Left lung (tissue), 10 donors: ENCODE data around the gene PCF11. TPM values are rescaled to one million over a fixed set of nuclear protein-coding genes. Genes with fewer than 3 reads are reported as not detected.

ENCODE experiments used
- ATAC-seq: fragments of 200-7000 bp; cut with Tn5 transposase; one replicate; pipeline ENCODE4 v1.9.1; 2020; ENCODE audit warnings: moderate library complexity
- DNase-seq, 4 donors: peaks; one replicate each; pipeline ENCODE4 v3.0.0-alpha.2; 2013 to 2020
- H3K27ac ChIP-seq, 2 donors: fragments of 200-600 bp; sonication (generic) in 1 of 2; one replicate each; pipeline versions ENCODE4 v1.5.0 to v1.8.0; 2020 to 2021
- H3K27me3 ChIP-seq, 2 donors: fragments of 200-600 bp; sonication (generic) in 1 of 2; one replicate each; pipeline versions ENCODE4 v1.5.0 to v1.8.0; 2020 to 2021
- H3K36me3 ChIP-seq, 2 donors: fragments of 200-600 bp; sonication (generic) in 1 of 2; one replicate each; pipeline versions ENCODE4 v1.5.0 to v1.8.0; 2020 to 2021
- H3K4me1 ChIP-seq, 2 donors: fragments of 200-600 bp; one replicate each; pipeline ENCODE4 v1.8.0; 2021
- H3K4me3 ChIP-seq, 2 donors: fragments of 200-600 bp; sonication (generic) in 1 of 2; one replicate each; pipeline versions ENCODE4 v1.5.0 to v1.8.0; 2020 to 2021; ENCODE audit warnings: mild to moderate bottlenecking in 1 of 2
- H3K9me3 ChIP-seq, 2 donors: fragments of 200-600 bp; sonication (generic) in 1 of 2; one replicate each; pipeline versions ENCODE4 v1.5.0 to v1.8.0; 2020 to 2021
- intact Hi-C, 2 donors: fragments of 100-400 bp; cut with DNase I; formaldehyde crosslinking; loops; one replicate each; pipeline versions ENCODE4 v1.11.2 to v1.14.2; 2022
- polyA plus RNA-seq, 6 donors: library from polyadenylated mRNA; unstranded; fragments of 120-200 nt; gene quantifications; one replicate each; pipeline ENCODE4 v1.2.1, GENCODE V29; 2013; ENCODE audit not compliant: insufficient read length in 6 of 6
- total RNA-seq, 2 donors: library from RNA; stranded (reverse); fragmentation: NEBNext Ultra II Directional; extraction: Animal tissue kit (Norgen Biotek cat#: 25700); gene quantifications; one replicate each; pipeline ENCODE4 v1.2.1, GENCODE V29; 2021
- TF ChIP-seq, protein P1 (sequence below), 2 donors: fragments of 200-600 bp; sonication (generic) in 1 of 2; IDR thresholded peaks; one replicate each; pipeline versions ENCODE4 v1.5.0 to v1.8.0; 2021; ENCODE audit warnings: antibody characterized with exemption in 2 of 2
- donor health status: DM: no; HTN: yes; CAD: no.
- donor health status: DM: no; HTN: no; CAD: no.

Gene PCF11
- total and polyA plus RNA-seq, 8 donors, result 35.8 to 91.1 (median 80.5) TPM

DNA sequence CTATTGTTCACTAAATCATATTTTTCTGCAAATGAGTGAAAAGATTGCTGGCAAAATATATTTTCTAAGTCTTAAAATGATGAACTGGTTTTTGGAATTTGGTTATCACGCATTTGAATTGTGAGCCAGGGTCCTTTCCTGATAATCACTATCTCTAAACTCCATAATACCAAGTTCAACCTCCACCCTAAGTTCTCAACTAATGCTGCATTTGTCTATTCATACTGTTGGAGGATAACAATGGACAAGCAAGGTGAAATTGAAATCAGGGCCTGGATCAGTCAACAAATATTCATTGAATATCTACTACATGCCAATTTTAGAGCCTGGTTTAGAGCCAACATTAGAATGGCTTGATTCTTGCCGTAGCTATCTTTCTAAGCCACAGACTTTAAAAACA is 4.7 kb upstream of the PCF11 start:
- H3K27me3 ChIP-seq, result no peaks in the 10 kb centered on the region
- H3K4me3 ChIP-seq, result no peak overlapping the region
- ATAC-seq (no peak), DNase-seq (no peak)
- H3K36me3 ChIP-seq, result no peaks in the 10 kb centered on the region
- H3K27ac ChIP-seq, result no peak overlapping the region
- H3K9me3 ChIP-seq, result no peaks in the 10 kb centered on the region
- intact Hi-C loops, result no loop called here
- TF ChIP-seq, protein P1, sequence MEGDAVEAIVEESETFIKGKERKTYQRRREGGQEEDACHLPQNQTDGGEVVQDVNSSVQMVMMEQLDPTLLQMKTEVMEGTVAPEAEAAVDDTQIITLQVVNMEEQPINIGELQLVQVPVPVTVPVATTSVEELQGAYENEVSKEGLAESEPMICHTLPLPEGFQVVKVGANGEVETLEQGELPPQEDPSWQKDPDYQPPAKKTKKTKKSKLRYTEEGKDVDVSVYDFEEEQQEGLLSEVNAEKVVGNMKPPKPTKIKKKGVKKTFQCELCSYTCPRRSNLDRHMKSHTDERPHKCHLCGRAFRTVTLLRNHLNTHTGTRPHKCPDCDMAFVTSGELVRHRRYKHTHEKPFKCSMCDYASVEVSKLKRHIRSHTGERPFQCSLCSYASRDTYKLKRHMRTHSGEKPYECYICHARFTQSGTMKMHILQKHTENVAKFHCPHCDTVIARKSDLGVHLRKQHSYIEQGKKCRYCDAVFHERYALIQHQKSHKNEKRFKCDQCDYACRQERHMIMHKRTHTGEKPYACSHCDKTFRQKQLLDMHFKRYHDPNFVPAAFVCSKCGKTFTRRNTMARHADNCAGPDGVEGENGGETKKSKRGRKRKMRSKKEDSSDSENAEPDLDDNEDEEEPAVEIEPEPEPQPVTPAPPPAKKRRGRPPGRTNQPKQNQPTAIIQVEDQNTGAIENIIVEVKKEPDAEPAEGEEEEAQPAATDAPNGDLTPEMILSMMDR (IDR thresholded peaks at IDR 0.05), result no peak
- H3K4me1 ChIP-seq, result peaks cover 0 to 4% of the 10 kb centered on the region in 2 donors

DNA sequence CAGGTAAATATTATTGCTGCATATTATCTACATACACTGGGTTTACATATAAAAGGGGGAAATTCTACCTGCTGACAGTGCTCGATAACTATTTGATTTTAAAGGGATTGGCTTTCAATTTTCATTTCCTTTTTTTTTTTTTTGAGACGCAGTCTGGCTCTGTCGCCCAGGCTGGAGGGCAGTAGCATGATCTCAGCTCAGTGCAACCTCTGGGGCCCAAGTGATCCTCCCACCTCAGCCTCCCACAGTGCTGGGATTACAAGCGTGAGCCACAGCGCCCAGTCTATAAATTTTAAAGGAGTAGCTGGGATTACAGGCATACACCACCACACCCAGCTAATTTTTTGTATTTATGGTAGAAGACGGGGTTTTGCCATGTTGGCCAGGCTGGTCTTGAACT is 3.2 kb upstream of the PCF11 start:
- Histone ChIP-seq H3K27ac (no peak overlapping the region), H3K9me3 (no peaks in the 10 kb centered on the region), H3K4me3 (no peak overlapping the region), H3K4me1 (peaks cover 0 to 8% of the 10 kb centered on the region in 2 donors), H3K27me3 (no peaks in the 10 kb centered on the region), H3K36me3 (no peaks in the 10 kb centered on the region)
- no peak for DNase-seq
- TF ChIP-seq, protein P1 (IDR thresholded peaks at IDR 0.05), result no peak
- ATAC-seq, result no peak
- intact Hi-C loops, result no loop called here

DNA sequence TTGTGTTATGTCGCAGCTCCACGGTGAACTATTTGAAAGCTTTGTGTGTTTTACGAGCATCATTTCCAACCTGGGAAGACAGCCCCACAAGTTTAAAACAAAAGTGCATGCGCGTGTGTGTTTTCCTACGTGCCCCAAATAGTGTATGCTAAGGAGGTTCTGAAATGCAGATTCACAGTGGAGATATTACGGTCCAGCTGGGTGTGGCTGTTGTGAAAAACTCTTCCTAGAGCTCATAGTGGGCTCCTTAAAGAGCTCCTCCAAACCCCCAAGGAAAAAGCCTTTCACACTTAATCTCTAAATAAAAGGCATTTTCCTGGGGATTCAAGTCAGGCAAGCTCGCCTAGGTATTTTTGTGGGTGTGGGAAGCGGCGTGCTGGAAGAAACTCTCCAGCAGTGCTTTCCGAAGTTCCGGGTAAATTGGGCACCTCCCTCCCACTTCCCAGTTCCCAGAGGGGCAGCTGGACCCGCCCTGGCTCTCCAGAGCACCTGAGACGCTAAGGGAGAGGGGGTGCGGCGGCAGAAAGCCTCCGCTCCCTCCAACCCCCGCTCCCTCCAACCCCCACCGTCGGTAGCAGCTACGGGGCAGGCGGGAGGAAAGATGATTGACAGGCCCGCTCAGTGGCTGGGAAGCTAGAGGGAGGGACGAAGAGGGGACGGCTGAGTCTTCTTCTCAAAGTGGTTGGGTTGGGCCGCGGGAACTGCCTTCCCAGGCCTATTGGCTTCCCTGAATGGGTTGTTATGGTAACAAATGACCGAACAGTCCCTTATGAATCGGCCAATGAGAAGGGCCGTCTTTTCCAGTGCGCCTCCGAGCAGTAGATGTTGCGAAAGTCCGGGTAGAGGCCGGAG is 561 bp upstream of the PCF11 start:
- H3K27ac ChIP-seq, result peak overlapping the region; percentile 92 to 99
- peaks cover 11 to 34% of the 10 kb centered on the region in 2 donors for H3K4me1 ChIP-seq
- DNase-seq (peak; percentile 97 to 100 (median 99)), ATAC-seq (peak; percentile 92)
- no peaks in the 10 kb centered on the region for H3K9me3 ChIP-seq
- TF ChIP-seq, protein P1 (IDR thresholded peaks at IDR 0.05), result no peak
- H3K27me3 ChIP-seq, result no peaks in the 10 kb centered on the region
- H3K36me3 ChIP-seq, result peaks cover 0 to 2% of the 10 kb centered on the region in 2 donors
- intact Hi-C loops, result no loop called here
- H3K4me3 ChIP-seq, result peak overlapping the region; percentile 60 to 96

- no peaks in the 10 kb centered on the region for H3K27me3 ChIP-seq
- peak overlapping the region; percentile 99 to 100 for H3K27ac ChIP-seq
- peak; percentile 35 for ATAC-seq
- peak overlapping the region; percentile 93 to 96 for H3K4me3 ChIP-seq
- intact Hi-C loops, result no loop called here
- H3K36me3 ChIP-seq, result peaks cover 0 to 3% of the 10 kb centered on the region in 2 donors
- TF ChIP-seq, protein P1 (IDR thresholded peaks at IDR 0.05), result no peak
- no peaks in the 10 kb centered on the region for H3K9me3 ChIP-seq
- DNase-seq, result peak; percentile 70 to 76 (median 74)
- peaks cover 14 to 48% of the 10 kb centered on the region in 2 donors for H3K4me1 ChIP-seq
Measured at GRCh38 chr11:83157594-83158356, 844 bp downstream of the PCF11 start.

DNA sequence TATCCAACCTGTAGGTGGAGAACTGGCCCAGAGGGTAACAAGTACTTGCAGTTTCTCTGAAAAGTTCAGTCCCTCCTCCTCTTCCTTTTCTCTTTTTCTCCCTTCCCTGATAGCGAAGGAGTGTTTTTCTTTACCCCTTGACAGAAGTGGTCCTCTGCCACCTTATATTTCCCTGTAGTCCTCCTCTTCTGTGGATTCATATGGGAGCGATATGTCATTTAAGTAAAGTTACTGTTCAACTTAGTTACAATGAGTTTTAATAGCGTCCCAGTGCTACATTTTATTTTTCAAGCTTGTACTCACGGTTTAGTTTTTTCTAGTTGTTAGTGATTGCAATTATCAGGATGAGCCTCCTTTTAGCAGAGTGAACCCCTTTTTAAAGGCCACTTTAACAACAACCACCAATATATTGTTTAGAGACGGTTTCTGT is 1.4 kb downstream of the PCF11 start:
- TF ChIP-seq, protein P1 (IDR thresholded peaks at IDR 0.05), result no peak
- ATAC-seq (no peak), DNase-seq (no peak)
- Histone ChIP-seq H3K36me3 (peaks cover 0 to 3% of the 10 kb centered on the region in 2 donors), H3K27ac (peak overlapping the region; percentile 99 to 100), H3K27me3 (no peaks in the 10 kb centered on the region), H3K4me1 (peaks cover 14 to 54% of the 10 kb centered on the region in 2 donors), H3K9me3 (no peaks in the 10 kb centered on the region), H3K4me3 (peak overlapping the region; percentile 93 to 96)
- intact Hi-C loops, result no loop called here
